A549 (cell line): ENCODE data around the gene GLIS1. TPM values are rescaled to one million over a fixed set of nuclear protein-coding genes. Genes with fewer than 3 reads are reported as not detected.

Experiments used
- ATAC-seq, 2 experiments: fragments of 200-7000 bp in 1 of 2; fragments of >200 bp in 1 of 2; cut with Nextera tagmentation in 1 of 2; cut with Tn5 transposase in 1 of 2; 3 replicates each; pipeline versions ENCODE4 v1.8.0 to v1.9.1; 2018 to 2020; ENCODE audit warnings: mild to moderate bottlenecking in 1 of 2, moderate library complexity in 1 of 2
- CTCF ChIA-PET: fragments of 300-600 bp; sonication (Branson Sonifier 250); formaldehyde crosslinking; extraction: SDS; loops from one replicate; lab custom pipeline; 2021; ENCODE audit warnings: antibody characterized with exemption, inconsistent platforms; lab: Yijun Ruan, JAX
- POLR2A ChIA-PET: fragments of 350-600 bp; formaldehyde crosslinking; extraction: SDS; loops from one replicate; lab custom pipeline; 2021; ENCODE audit warnings: antibody characterized with exemption, inconsistent platforms; lab: Yijun Ruan, JAX
- DNase-seq, 2 experiments: peaks; one replicate each; pipeline versions ENCODE4 v3.0.0 to v3.0.0-alpha.2; 2011 to 2016; ENCODE audit warnings: low read depth in 1 of 2, low spot score in 1 of 2
- FAIRE-seq: peaks from 2 replicates; lab custom pipeline; 2011; peaks lifted over from hg19 to GRCh38; lab: Jason Lieb, UNC
- H3K27ac ChIP-seq, 2 experiments: fragments of >200 bp; sonication (Bioruptor Twin); formaldehyde crosslinking; 3 replicates each; pipeline ENCODE4 v1.5.1; 2016 to 2017
- H3K4me1 ChIP-seq: fragments of >200 bp; sonication (Bioruptor Twin); formaldehyde crosslinking; 3 replicates; pipeline ENCODE4 v1.6.1; 2016
- H3K4me2 ChIP-seq: fragments of >200 bp; sonication (Bioruptor Twin); formaldehyde crosslinking; 3 replicates; pipeline ENCODE4 v1.6.1; 2016
- H3K4me3 ChIP-seq: fragments of >200 bp; sonication (Bioruptor Twin); formaldehyde crosslinking; 3 replicates; pipeline ENCODE4 v1.5.1; 2016
- H3K9me3 ChIP-seq: fragments of >200 bp; sonication (Bioruptor Twin); formaldehyde crosslinking; 3 replicates; pipeline ENCODE4 v1.6.1; 2016
- BHLHE40 ChIP-seq: IDR thresholded peaks from 2 replicates; pipeline ENCODE4 v1.6.1; 2012; ENCODE audit warnings: low read depth, low read length, inconsistent platforms
- ELK1 ChIP-seq: fragments of 150-350 bp; IDR thresholded peaks from 2 replicates; pipeline ENCODE4 v1.6.1; 2014; ENCODE audit warnings: low read depth, mild to moderate bottlenecking, low read length
- ESRRA ChIP-seq: fragments of 150-350 bp; IDR thresholded peaks from 2 replicates; pipeline ENCODE4 v1.6.1; 2014; ENCODE audit warnings: mild to moderate bottlenecking, low read length, borderline replicate concordance
- HEYL ChIP-seq: fragments of 250-450 bp; sonication (Bioruptor Pico); IDR thresholded peaks from 2 replicates; pipeline ENCODE4 v1.8.0; 2021; ENCODE audit warnings: mild to moderate bottlenecking, moderate library complexity
- JUN ChIP-seq, 2 experiments: fragments of >200 bp; sonication (Bioruptor Twin); formaldehyde crosslinking; IDR thresholded peaks; 2 replicates in 1 of 2; 3 replicates in 1 of 2; pipeline ENCODE4 v1.6.1; 2016 to 2017
- JUNB ChIP-seq: fragments of >200 bp; sonication (Bioruptor Twin); formaldehyde crosslinking; IDR thresholded peaks from 2 replicates; pipeline ENCODE4 v1.6.1; 2016
- KDM5A ChIP-seq: fragments of 200-600 bp; sonication (generic); IDR thresholded peaks from 2 replicates; pipeline ENCODE4 v1.6.1; 2016; ENCODE audit warnings: antibody characterized with exemption, mild to moderate bottlenecking
- MAFK ChIP-seq: fragments of 450-650 bp; IDR thresholded peaks from 2 replicates; pipeline ENCODE4 v1.6.1; 2014; ENCODE audit not compliant: partially characterized antibody
- MAZ ChIP-seq: fragments of 150-350 bp; IDR thresholded peaks from 2 replicates; pipeline ENCODE4 v1.6.1; 2014; ENCODE audit warnings: antibody characterized with exemption, low read depth, low read length, borderline replicate concordance
- SMC3 ChIP-seq: fragments of >200 bp; sonication (Bioruptor Twin); formaldehyde crosslinking; IDR thresholded peaks from 3 replicates; pipeline ENCODE4 v1.6.1; 2018; ENCODE audit warnings: inconsistent platforms
- TFCP2L1 ChIP-seq: fragments of 250-450 bp; sonication (Bioruptor Pico); IDR thresholded peaks from 2 replicates; pipeline ENCODE4 v1.5.0; 2021; ENCODE audit warnings: mild to moderate bottlenecking
- ZFP36 ChIP-seq: fragments of 450-650 bp; IDR thresholded peaks from 2 replicates; pipeline ENCODE4 v1.6.1; 2014; ENCODE audit warnings: borderline replicate concordance; ENCODE audit not compliant: partially characterized antibody
- ZNF302 ChIP-seq: fragments of 250-450 bp; sonication (Bioruptor Pico); IDR thresholded peaks from 2 replicates; pipeline ENCODE4 v1.9.0; 2021; ENCODE audit warnings: inconsistent platforms, mild to moderate bottlenecking, moderate library complexity
- WGBS: methylation state at CpG from one replicate; pipeline ENCODE4 v1.1.6; 2017; ENCODE audit errors: missing lambda C conversion rate; 5-methylcytosine and 5-hydroxymethylcytosine counted together
- polyA plus RNA-seq, 4 experiments: library from polyadenylated mRNA; depleted of rRNA in 3 of 4; stranded (reverse); fragments of >200 nt; fragmentation: RNase III in 1 of 4; extraction: RNeasy Plus Mini Kit Qiagen cat#74134 plus additional on column Dnase treatment in 1 of 4; gene quantifications; 2 replicates in 3 of 4; 3 replicates in 1 of 4; pipeline ENCODE4 v1.2.3, GENCODE V29; 2011 to 2017
- TF ChIP-seq, protein P1 (sequence below): fragments of 250-450 bp; sonication (Bioruptor Pico); IDR thresholded peaks from 2 replicates; pipeline ENCODE4 v1.5.0; 2021; ENCODE audit warnings: mild to moderate bottlenecking, moderate library complexity, borderline replicate concordance
- TF ChIP-seq, protein P2 (sequence below): fragments of 250-450 bp; sonication (Bioruptor Pico); IDR thresholded peaks from 2 replicates; pipeline ENCODE4 v1.5.0; 2020; ENCODE audit warnings: low read depth, mild to moderate bottlenecking, moderate library complexity

Gene GLIS1
- polyA plus RNA-seq, 2 of the 4 experiments (the other 2 are of a cell fraction), result 0.04 TPM; not detected in 1

GRCh38 chr1:53583021-53583867 is 155.7 kb downstream of the GLIS1 start:
- WGBS, result 77% methylated on average over 12 of the region's 13 CpGs
- TF ChIP-seq MAFK, result no peak
- TF ChIP-seq ELK1, result no peak
- TF ChIP-seq, protein P1, sequence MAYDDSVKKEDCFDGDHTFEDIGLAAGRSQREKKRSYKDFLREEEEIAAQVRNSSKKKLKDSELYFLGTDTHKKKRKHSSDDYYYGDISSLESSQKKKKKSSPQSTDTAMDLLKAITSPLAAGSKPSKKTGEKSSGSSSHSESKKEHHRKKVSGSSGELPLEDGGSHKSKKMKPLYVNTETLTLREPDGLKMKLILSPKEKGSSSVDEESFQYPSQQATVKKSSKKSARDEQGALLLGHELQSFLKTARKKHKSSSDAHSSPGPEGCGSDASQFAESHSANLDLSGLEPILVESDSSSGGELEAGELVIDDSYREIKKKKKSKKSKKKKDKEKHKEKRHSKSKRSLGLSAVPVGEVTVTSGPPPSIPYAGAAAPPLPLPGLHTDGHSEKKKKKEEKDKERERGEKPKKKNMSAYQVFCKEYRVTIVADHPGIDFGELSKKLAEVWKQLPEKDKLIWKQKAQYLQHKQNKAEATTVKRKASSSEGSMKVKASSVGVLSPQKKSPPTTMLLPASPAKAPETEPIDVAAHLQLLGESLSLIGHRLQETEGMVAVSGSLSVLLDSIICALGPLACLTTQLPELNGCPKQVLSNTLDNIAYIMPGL (CRISPR knock-in tag), result no peak
- no peak for TF ChIP-seq SMC3
- TF ChIP-seq ZNF302 (CRISPR knock-in tag), result no peak
- TF ChIP-seq BHLHE40, result no peak
- TF ChIP-seq ESRRA, result no peak
- TF ChIP-seq HEYL (CRISPR knock-in tag), result no peak
- TF ChIP-seq, protein P2, sequence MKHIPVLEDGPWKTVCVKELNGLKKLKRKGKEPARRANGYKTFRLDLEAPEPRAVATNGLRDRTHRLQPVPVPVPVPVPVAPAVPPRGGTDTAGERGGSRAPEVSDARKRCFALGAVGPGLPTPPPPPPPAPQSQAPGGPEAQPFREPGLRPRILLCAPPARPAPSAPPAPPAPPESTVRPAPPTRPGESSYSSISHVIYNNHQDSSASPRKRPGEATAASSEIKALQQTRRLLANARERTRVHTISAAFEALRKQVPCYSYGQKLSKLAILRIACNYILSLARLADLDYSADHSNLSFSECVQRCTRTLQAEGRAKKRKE (CRISPR knock-in tag), result no peak
- no peak for TF ChIP-seq KDM5A
- TF ChIP-seq JUNB, result no peak
- no peak for TF ChIP-seq MAZ
- Histone ChIP-seq H3K27ac (no peak overlapping the region), H3K4me3 (no peak overlapping the region), H3K4me1 (no peaks in the 10 kb centered on the region), H3K4me2 (no peak overlapping the region), H3K9me3 (no peaks in the 10 kb centered on the region)
- DNase-seq (no peak), ATAC-seq (no peak), FAIRE-seq (no peak)
- ChIA-PET CTCF (interaction anchor here (1.6 to 3.9 kb wide), 2 partner anchors 9 to 98 kb away, joined by 5 to 12 read pairs; no protein-coding TSS in a partner anchor), POLR2A (no interaction called here)

- no peak for ATAC-seq
- no peak for TF ChIP-seq JUN (IDR thresholded peaks at IDR 0.05)
- CTCF ChIA-PET, result interaction anchor here (0.6 to 3.9 kb wide), 4 partner anchors 10 to 904 kb away, joined by 3 to 12 read pairs (median 4); no protein-coding TSS in a partner anchor
- no peaks in the 10 kb centered on the region for H3K9me3 ChIP-seq
- FAIRE-seq, result no peak
- POLR2A ChIA-PET, result no interaction called here
- no peak overlapping the region for H3K4me2 ChIP-seq
- H3K4me1 ChIP-seq, result no peaks in the 10 kb centered on the region
- no peak overlapping the region for H3K27ac ChIP-seq
- 60% methylated on average over 1 of the region's 8 CpGs for WGBS
- no peak for DNase-seq
- no peak overlapping the region for H3K4me3 ChIP-seq
Observed at GRCh38 chr1:53582211-53583020, 156.5 kb downstream of the GLIS1 start.

GRCh38 chr1:53581476-53581875 is 157.5 kb downstream of the GLIS1 start:
- DNase-seq (no peak), ATAC-seq (no peak), FAIRE-seq (no peak)
- Histone ChIP-seq H3K27ac (no peak overlapping the region), H3K4me2 (no peak overlapping the region), H3K4me3 (no peak overlapping the region), H3K9me3 (no peaks in the 10 kb centered on the region), H3K4me1 (no peaks in the 10 kb centered on the region)
- WGBS, result 71% methylated on average over 4 of the region's 4 CpGs
- no peak for TF ChIP-seq TFCP2L1
- no peak for TF ChIP-seq HEYL (CRISPR knock-in tag)
- peak; percentile 75 for TF ChIP-seq ZFP36
- ChIA-PET CTCF (interaction anchor here (0.6 to 3.9 kb wide), 2 partner anchors 96 to 905 kb away, joined by 3 to 12 read pairs; no protein-coding TSS in a partner anchor), POLR2A (no interaction called here)
